Stimulated activated CD8-positive, alpha-beta memory T cell treated with anti-CD3 and anti-CD28 coated beads, Interleukin-4, amount 100 ng/mL, for 24 hours (primary cell): Measurements from ENCODE around the gene DNAJC22.

Experiments used
- DNase-seq: peaks from one replicate; pipeline ENCODE4 v3.0.0-alpha.2; 2020; ENCODE audit warnings: low read depth

The DNAJC22 gene

DNA sequence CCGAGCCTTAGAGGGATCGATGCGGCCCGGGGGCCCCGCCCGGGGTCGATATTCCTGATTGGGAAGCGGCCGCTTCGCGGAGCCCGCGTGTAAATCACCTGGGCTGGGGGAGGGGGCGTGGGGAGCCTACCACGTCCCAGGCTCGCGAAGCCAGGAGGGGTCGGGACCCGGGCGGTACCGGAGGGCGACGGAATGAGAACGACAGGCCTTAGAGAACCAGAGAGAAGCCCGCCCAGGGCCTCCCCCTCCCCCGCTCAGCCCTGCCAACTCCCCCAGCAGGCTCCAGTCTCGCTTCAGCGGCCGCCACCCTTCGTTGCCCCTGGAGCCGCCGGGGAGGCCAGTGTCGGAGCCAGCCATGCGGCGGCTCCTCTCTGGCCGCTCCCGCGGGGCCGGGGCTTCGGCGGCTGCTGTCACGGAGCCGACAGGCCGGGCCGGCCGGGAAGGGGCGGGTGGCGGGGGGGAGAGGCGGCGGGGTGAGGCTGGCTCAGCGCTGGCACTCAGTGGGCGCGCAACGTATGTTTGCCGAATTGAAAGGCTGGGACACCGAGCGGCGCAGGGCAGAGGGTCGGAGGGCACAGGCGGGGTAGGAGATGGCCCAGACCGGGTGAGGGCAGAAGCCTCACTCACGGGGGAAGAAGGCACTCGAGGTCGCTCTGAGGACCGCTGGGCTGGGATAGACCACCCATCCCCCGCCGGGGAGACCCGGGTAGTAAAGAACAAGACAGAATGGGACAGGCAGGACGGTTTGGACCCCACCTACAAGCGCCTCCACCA lies 1.4 kb upstream of the DNAJC22 start:
- no peak for DNase-seq

DNA sequence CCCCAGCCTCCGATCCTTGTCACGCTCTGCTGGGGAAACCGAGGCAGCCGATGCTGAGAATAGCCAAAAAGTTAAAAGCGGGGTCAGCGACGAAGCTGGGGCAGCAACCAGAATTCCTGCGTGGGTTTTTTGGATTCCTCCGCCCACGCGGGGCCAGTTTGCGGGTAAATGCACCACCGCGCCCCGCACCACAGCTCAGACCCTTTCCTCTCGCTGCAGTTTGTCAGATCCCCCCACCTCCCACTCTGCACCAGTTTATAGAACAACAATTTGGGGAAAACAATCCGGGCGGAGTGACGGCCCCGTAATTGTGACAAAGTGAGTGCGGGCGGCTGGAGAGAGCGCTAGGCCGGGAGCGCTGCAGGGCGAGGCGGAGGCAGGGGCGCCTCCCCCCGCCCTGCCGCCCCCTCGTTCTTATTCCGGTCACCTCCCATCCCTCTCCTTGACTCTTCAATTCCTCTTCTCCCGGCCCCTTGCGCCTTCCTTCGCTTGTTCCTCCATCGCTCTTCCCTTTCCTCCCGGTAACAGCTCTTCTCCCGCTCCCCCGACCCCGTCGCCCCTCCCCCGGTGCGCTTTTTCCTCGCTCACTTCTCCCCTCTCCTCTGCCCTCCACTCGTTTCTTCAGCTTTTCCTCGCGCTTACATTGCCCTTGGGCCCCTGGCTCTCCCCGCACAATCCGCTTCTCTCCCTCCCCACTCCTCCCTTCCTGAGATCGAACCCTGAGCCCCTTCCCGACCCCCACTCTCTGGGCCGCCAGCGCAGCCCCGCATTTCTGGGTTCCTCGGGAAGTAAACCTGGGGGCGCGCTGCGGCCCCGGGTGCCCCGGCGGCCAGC lies 646 bp upstream of the DNAJC22 start:
- DNase-seq = no peak

DNA sequence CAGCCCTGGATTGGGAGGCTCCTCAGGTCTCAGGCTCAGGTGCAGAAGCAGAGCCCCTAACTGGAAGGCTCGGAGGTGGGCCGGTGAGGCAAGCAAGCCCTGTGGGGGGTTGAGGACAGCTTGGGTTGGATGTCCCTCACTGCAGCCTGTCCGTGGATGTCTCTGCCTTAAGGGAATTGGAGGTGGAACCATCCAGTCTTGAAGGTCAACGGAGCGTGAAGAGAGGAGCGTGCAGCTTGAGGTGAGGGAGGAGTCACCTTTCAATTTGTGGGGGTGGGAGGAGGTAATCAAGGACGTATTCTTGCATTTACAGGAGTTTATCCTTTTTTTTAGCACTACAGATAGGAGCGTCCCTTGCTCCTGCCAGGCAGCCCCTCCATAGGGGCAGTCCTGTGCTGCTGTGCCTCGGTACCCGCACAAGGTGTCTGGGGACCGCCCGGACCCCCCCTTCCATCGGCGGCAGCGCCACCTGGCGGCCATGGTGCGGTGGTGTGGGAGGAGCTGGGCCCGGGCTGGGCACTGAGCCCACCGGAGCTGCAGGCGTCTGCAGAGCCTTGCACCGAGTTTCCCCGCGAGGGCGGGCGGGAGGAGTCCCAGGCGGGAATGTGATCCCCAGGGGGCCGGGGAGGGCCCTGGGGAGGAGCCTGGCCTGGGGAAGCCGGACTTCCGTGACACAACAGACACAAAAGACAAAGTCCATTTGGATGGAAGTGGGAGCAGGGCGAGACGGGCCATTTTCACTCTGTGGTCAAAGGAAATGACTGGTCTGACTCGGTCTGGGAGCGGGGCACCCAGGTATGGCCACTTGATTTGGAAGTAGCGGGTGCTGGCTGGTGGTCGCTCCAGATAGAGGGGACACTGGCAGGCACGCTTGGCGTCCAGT lies 864 bp downstream of the DNAJC22 start:
- DNase-seq = peak; percentile 67

DNA sequence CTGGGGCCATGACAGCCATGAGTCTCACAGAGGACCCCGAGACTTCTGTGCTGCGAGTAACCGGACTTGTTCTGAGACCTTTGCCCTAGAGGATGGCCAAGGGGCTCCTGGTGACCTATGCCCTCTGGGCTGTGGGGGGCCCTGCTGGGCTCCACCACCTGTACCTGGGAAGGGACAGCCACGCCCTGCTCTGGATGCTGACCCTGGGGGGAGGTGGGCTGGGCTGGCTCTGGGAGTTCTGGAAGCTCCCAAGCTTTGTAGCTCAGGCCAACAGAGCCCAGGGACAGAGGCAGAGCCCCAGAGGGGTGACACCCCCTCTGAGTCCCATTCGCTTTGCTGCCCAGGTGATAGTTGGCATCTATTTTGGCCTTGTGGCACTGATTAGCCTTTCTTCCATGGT lies 2.1 kb downstream of the DNAJC22 start:
- DNase-seq = no peak

DNA sequence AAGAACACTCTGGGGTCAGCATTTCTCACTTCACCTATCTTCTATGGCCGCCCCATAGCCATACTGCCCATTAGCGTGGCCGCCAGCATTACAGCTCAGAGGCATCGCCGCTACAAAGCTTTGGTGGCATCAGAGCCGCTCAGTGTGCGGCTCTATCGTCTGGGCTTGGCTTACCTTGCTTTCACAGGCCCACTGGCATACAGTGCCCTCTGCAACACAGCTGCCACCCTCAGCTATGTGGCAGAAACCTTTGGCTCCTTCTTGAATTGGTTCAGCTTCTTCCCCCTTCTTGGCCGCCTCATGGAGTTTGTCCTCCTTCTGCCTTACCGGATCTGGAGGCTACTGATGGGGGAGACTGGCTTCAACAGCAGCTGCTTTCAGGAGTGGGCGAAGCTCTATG lies 2.6 kb downstream of the DNAJC22 start:
- no peak for DNase-seq

DNA sequence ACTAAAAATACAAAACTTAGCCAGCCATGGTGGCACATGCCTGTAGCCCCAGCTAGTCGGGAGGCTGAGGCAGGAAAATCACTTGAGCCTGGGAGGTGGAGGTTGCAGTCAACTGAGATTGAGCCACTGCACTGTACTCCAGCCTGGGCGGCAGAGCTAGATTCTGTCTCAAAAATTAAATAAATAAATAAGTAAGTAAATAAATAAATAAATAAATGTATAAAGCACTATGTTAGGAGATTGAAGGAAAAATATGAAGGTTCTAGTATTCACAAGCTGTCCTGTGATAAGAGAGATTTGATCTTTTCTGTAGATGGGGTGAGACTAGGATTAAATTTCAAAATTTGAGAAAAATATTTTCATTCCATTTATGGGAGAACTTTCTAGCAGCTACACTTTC lies 5.7 kb downstream of the DNAJC22 start:
- no peak for DNase-seq

DNA sequence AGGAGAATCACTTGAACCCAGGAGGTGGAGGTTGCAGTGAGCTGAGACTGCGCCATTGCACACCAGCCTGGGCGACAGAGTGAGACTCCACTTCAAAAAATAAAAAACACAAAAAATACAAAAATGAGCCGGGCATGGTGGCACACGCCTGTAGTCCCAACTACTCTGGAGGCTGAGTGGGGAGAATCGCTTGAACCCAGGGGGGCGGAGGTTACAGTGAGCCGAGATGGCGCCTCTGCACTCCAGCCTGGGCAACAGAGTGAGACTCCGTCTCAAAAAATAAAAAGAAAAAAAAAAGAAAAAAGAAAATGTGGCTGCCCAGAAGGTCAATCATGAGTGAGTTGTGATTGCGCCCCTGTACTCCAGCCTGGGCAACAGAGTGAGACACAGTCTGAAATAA lies 9.2 kb downstream of the DNAJC22 start:
- DNase-seq = no peak

DNA sequence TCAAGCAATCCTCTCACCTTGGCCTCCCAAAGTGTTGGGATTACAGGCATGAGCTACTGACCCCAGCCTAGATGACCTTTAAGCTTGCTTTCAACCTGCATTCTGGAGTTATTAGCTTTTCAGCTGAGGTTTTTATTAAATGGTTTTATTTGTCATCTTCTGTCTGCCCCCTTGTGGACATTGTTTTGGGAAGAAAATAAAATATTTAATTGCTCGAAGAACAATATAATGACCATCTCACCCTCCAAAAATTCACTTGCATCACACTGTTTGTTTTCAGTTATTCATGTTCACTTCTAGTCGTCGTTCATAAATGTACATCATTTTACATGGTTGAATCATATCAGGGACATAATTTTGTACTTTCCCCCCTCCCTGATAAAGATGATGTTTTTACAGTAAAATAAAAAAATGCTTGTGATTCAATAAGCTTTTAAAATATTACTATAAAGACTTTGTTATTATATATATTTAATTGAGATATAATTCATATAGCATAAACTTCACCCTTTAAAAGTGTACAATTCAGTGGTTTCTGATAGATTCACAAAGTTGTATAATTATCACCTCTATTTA lies 10.5 kb downstream of the DNAJC22 start:
- DNase-seq = no peak

DNA sequence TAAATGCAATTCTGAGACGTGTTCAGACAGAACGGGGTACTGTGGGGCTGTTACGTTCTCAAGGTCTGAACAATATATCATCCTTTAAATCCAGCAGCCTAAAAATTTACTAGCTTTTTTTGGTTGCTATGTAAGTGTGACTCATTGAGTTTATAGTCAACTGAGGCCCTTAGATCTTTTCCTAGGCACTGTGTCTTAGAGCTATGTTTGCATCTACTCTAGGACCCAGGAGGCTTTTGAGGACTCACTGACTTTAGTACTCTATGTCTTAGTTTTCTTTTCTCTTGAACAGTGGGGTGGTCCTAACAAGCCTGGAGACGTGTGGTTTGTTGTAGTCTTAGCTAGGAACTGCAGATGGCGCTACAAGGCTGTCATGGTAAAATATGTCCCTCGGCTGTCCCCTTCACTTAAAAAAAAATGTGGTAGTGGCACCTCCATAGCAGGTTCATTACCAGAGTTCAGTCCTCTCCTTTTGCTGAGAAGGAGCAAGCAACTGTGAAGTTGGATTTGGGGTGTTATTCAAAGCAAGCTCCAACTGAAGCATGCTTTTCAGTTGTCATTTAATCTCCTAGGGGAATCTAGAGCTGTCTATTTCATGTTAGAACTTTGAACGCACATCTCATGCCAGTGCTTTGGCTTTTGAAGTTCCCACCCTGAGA lies 11.9 kb downstream of the DNAJC22 start:
- DNase-seq = no peak

DNA sequence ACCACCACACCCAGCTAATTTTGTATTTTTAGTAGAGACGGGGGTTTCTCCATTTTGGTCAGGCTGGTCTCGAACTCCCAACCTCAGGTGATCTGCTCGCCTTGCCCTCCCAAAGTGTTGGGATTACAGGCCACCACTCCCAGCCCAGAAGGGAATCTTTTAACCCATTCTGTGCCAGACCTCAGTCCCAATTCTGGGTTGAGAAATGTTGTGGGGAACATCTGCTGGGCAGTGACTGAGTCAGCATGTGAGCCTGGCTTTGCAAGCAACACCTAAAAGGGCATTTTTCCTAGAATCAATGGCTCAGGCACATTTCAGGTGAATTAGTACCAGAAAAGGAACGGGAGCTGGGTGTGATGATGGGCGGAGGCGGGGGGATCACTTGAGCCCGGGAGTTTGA lies 13.0 kb downstream of the DNAJC22 start:
- no peak for DNase-seq

DNA sequence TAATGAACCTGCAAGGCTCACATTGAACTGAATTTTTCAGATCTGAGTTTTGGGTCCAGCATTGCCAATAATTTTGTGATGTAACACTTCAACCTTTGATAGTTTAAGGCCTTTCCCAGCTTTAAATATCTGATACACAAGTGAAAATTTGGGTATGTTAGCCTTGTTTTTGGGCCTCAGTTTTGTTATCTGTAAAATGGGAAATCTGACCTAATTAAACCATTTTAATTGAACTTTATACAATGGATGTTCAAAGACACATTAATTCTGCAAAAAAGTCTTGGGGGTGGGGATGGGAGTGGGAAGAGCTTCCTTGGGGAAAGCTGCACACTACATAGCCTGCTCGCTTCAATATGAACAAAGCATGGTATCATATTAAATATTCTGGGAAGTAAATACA lies 15.4 kb downstream of the DNAJC22 start:
- DNase-seq = no peak

DNA sequence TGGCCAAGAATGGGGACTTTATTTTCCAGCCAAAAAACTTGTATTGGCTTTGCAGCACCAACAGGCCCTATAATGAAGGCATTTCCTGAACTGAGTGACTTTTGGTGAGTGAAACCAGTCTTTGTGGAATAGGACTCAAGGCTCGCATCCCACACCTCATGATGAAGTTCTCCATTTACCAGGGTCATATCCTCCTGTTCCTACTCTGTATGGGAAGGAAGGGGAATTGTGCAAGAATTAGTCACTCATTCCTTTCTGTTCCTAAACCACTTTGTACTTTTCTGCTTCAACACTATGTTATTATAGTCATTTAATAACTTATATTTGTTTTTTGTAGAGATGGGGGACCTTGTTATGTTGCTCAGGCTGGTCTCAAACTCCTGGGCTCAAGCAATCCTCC lies 18.3 kb downstream of the DNAJC22 start:
- DNase-seq = no peak

DNA sequence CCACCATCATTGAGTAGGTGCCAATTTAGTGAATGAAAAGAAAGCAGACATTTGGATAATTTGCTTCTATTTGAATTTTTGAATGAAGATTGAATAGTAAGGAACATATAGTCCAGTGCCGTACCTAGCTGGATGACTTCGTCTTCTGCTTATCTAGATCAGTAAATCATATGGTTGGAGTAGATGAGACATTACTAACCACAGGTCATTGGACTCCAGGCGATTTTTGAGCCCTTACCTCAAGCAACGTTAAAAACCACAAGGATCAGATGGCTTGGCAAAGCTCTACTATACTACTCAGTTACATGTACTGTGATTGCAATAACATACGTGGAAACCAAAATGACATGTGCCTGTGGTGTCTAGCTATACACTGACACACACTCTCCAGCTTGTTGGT lies 18.9 kb downstream of the DNAJC22 start:
- DNase-seq = no peak

DNA sequence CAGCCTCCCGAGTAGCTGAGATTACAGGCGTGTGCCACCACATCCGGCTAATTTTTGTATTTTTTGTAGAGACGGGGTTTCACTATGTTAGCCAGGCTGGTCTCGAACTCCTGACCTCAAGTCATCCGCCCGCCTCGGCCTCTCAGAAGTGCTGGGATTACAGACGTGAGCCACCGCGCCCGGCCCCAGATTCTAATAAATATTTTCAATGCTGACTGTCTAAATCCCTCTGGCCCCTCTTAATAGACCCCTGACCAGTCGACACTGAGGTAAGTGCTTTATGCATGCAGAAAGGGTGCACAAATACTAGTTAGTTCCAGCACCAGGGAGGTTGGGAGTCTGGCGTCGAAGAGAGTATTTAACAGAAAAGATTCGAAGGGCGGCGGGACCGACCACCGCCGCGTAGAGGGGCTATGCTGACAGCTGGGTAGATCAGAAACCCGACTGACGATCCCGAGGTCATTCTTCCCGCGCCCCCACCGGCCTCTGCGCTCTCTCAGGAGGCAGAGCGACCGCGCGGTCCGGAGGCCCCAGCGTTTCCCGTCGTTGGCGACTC lies 19.5 kb downstream of the DNAJC22 start:
- DNase-seq = no peak

DNA sequence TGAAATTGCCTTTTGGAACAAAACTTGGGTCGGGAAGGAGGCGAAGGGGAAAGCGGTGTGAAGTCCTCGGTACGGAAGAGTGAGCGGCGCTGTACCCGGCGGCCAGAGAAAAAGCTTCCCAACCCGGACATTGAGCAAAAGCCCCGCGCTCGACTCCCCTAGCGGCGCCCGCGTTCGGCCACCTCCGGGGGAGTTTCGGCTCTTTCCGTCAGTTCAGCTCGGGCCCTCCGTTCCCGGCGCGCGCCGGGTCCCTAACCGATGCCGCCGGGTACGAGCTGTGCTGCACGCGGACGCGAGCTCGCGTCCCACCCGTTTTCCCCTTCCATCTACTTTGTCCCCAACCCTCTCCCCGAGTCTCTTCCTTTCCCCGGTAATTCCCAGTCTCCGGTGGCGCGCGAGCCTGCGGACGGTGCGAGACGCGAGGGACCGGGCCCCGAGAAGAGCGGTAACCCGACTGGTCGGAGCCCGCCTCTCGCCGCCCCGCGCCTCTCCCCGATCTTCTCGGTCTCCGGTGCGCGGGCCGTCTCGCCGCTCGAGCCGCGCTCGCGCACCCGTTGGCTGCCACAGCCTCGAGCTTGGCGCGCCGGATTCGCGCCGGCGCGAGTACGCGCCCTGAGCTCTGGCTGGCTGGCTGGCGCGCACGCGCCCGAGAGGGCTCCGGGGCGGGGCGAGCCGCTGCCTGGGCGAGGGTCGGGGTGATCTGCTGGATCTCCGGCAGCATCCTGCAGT lies 20.1 kb downstream of the DNAJC22 start:
- DNase-seq = peak; percentile 81

DNA sequence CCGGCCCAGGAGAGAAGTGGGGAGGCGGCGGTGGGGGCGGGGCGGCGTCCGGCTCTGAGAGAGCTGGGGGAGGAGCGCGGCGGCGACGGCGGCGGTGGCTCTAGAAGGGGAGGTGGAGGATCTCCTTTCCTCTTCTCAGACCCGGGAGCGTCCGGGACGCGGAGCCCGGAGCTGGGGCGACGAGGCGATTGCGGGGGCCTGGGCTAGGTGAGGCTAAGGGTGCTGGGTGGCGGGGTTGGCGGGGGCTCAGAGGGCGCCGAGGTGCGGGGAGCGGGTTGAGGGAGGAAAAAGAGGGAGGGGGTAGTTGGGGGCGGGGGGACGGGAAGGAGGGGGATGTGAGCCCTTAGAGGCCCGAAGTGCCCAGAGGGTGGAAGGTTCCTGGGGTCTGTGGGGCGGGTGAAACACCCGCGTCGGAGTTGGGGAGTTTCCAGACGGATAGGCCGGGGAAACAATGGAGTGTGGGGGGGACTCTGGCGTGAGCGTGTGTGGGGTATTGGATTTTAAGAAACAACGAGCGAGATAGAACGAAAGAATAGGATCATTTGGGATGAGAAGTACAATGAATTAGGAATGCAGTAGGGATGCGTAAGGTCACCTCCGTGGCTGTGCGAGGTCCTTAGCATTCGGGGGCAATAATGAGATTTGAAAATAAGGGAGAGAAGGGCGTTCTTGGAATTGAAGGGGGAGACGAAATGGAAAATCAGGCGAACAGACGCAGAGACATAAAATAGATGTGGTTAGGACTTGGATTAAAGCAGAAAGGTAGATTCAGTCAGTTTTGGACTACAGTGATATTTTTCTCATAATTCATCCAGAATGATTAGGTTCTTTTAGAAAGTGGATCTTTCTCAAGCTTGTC lies 20.9 kb downstream of the DNAJC22 start, which contains the start of gene SPATS2:
TSS of gene SPATS2 (plus strand) at position 82 of the 859 bp plus-strand sequence. CDS start 93,551 bp downstream, outside the sequence.
- DNase-seq = no peak

DNA sequence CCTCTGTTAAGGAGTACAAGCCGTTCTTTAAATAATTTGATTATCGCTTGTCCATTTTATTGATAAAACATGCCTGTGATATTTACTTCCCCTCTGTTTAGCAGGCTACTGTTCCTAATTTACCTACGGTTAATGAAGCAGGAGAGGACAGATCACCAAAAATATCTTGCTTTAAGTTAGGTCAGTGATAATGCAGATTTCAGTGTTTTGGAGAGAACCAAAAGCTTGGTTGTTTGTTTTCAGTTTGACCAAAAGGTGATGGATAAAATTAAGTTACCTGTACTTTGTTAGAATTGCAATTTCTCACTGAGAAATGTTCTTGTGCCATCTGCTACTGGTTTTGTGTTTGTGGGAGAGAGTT lies 21.5 kb downstream of the DNAJC22 start:
- DNase-seq = no peak

DNA sequence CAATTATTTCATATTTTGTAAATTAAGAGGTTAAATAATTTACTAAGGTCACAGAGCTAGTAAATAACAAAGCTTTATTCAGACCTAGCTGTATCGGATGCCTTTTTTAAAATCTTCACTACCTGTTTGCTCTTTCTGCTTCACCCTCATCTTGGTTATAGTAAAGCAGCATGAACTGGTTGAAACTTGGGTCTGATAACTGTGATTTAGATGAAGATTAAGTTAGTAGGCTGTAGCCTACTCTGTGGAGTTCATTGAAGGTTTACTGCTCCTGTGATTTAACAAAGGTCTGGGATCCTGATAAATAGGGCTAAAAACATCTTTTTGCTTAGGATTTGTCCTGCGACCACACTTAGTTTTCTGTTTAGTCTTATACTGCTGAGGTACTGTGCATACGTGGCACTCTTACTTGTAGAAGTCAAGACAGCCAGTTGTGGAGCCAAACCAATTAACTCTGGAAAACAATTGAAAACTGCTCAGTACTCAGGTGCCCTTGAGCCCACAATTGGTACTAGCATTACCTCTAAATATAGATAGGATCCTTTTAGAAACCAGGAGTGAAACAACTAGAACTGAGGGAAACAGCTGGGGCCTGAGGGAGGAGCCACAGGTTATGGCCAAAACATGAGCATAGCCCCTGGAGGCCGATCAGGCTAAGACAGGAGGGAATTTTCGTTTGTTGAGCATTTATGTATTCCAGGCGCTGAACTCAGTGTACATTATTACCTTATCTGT lies 22.9 kb downstream of the DNAJC22 start:
- no peak for DNase-seq

DNA sequence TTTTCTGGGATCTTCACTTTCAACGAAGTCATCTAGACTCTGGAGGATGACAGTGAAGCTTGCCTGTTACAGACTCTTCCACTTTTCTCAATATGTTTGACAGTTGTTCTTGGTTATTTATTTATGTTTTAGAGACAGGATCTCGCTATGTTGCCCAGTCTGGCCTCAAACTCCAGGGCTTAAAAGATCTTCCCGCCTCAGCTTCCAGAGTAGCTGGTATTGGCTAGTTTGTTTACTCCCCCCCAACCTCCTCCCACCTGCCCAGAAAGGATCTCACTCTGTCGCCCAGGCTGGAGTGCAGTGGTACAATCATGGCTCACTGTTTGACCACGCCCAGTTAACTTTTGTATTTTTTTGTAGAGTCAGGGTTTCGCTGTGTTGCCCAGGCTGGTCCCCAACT lies 23.9 kb downstream of the DNAJC22 start:
- no peak for DNase-seq
